ENCODE results near the gene RAD51B. TPM values are rescaled to one million over a fixed set of nuclear protein-coding genes. Genes with fewer than 3 reads are reported as not detected.

RAD51B gene
- total RNA-seq, 5 donors from 2014 or later (not counting 1 experiment from before 2014, with no cell fraction given), result 25.4 to 47.9 (median 30.0) TPM

GRCh38 chr14:67999290-67999689 is 179.7 kb downstream of the RAD51B start:
- Histone ChIP-seq H3K36me3 (ENCODE audit: control insufficient read depth in 2 of 2, extremely low read depth in 1 of 2, insufficient read depth in 1 of 2, low read length in 1 of 2) (no peaks in the 10 kb centered on the region), H3K27ac (ENCODE audit: low read length) (no peak overlapping the region), H3K9me3 (no peaks in the 10 kb centered on the region), H3K4me3 (ENCODE audit: control insufficient read depth in 1 of 2, extremely low read depth in 1 of 2, low read length in 1 of 2) (no peak overlapping the region), H3K27me3 (replicated peaks in 1 of 2; ENCODE audit: control insufficient read depth in 2 of 2, extremely low read depth in 1 of 2, insufficient read depth in 2 of 2, low read length in 1 of 2) (no peaks in the 10 kb centered on the region), H3K4me1 (ENCODE audit: control insufficient read depth in 1 of 2, extremely low read depth in 1 of 2, insufficient read depth in 2 of 2, low read length in 2 of 2) (no peaks in the 10 kb centered on the region)
- Mint-ChIP-seq H3K27me3 (no peaks in the 10 kb centered on the region), H3K27ac (no peak overlapping the region), H3K4me3 (no peak overlapping the region), H3K4me1 (no peaks in the 10 kb centered on the region), H3K9me3 (no peaks in the 10 kb centered on the region), H3K36me3 (peaks cover 2% of the 10 kb centered on the region)
- no CpG with 5 or more reads among the region's 1 CpG for WGBS (ENCODE audit: insufficient coverage)
- ChIA-PET CTCF (no interaction called here), POLR2A (no interaction called here)
- DNase-seq (no peak), ATAC-seq (replicated peaks in 1 of 4) (no peak)

GRCh38 chr14:67999705-68000384 is 180.3 kb downstream of the RAD51B start:
- no peaks in the 10 kb centered on the region for H3K27me3 ChIP-seq (replicated peaks in 1 of 2; ENCODE audit: control insufficient read depth in 2 of 2, extremely low read depth in 1 of 2, insufficient read depth in 2 of 2, low read length in 1 of 2)
- ChIA-PET POLR2A (no interaction called here), CTCF (no interaction called here)
- Mint-ChIP-seq H3K36me3 (no peaks in the 10 kb centered on the region), H3K4me1 (no peaks in the 10 kb centered on the region), H3K4me3 (no peak overlapping the region), H3K27me3 (no peaks in the 10 kb centered on the region), H3K27ac (no peak overlapping the region), H3K9me3 (no peaks in the 10 kb centered on the region)
- H3K4me3 ChIP-seq (ENCODE audit: control insufficient read depth in 1 of 2, extremely low read depth in 1 of 2, low read length in 1 of 2), result no peak overlapping the region
- H3K36me3 ChIP-seq (ENCODE audit: control insufficient read depth in 2 of 2, extremely low read depth in 1 of 2, insufficient read depth in 1 of 2, low read length in 1 of 2), result no peaks in the 10 kb centered on the region
- ATAC-seq (replicated peaks in 1 of 4) (no peak), DNase-seq (no peak)
- no CpG with 5 or more reads among the region's 5 CpGs for WGBS (ENCODE audit: insufficient coverage)
- no peaks in the 10 kb centered on the region for H3K4me1 ChIP-seq (ENCODE audit: control insufficient read depth in 1 of 2, extremely low read depth in 1 of 2, insufficient read depth in 2 of 2, low read length in 2 of 2)
- H3K27ac ChIP-seq (ENCODE audit: low read length), result no peak overlapping the region
- no peaks in the 10 kb centered on the region for H3K9me3 ChIP-seq

GRCh38 chr14:68000511-68000910 is 180.9 kb downstream of the RAD51B start:
- Histone ChIP-seq H3K4me3 (ENCODE audit: control insufficient read depth in 1 of 2, extremely low read depth in 1 of 2, low read length in 1 of 2) (no peak overlapping the region), H3K27ac (ENCODE audit: low read length) (no peak overlapping the region), H3K4me1 (ENCODE audit: control insufficient read depth in 1 of 2, extremely low read depth in 1 of 2, insufficient read depth in 2 of 2, low read length in 2 of 2) (no peaks in the 10 kb centered on the region), H3K27me3 (replicated peaks in 1 of 2; ENCODE audit: control insufficient read depth in 2 of 2, extremely low read depth in 1 of 2, insufficient read depth in 2 of 2, low read length in 1 of 2) (no peaks in the 10 kb centered on the region), H3K36me3 (ENCODE audit: control insufficient read depth in 2 of 2, extremely low read depth in 1 of 2, insufficient read depth in 1 of 2, low read length in 1 of 2) (no peaks in the 10 kb centered on the region), H3K9me3 (no peaks in the 10 kb centered on the region)
- H3K9me3 Mint-ChIP-seq, result no peaks in the 10 kb centered on the region
- H3K4me3 Mint-ChIP-seq, result no peak overlapping the region
- ATAC-seq (replicated peaks in 1 of 4) (no peak), DNase-seq (no peak)
- no peaks in the 10 kb centered on the region for H3K27me3 Mint-ChIP-seq
- WGBS (ENCODE audit: insufficient coverage), result 100% methylated on average over 1 of the region's 1 CpG
- CTCF ChIA-PET, result no interaction called here
- peaks cover under 1% of the 10 kb centered on the region for H3K36me3 Mint-ChIP-seq
- H3K4me1 Mint-ChIP-seq, result no peaks in the 10 kb centered on the region
- H3K27ac Mint-ChIP-seq, result no peak overlapping the region
- POLR2A ChIA-PET, result no interaction called here

GRCh38 chr14:68008491-68008890 is 188.9 kb downstream of the RAD51B start:
- WGBS (ENCODE audit: insufficient coverage), result no CpG with 5 or more reads among the region's 1 CpG

GRCh38 chr14:68011406-68012028 is 191.9 kb downstream of the RAD51B start:
- Mint-ChIP-seq H3K4me1 (no peaks in the 10 kb centered on the region), H3K36me3 (peaks cover 4% of the 10 kb centered on the region), H3K27me3 (no peaks in the 10 kb centered on the region), H3K4me3 (no peak overlapping the region), H3K9me3 (peaks cover 0 to 5% (median 0%) of the 10 kb centered on the region in 3 donors), H3K27ac (no peak overlapping the region)
- no peaks in the 10 kb centered on the region for H3K27me3 ChIP-seq (replicated peaks in 1 of 2; ENCODE audit: control insufficient read depth in 2 of 2, extremely low read depth in 1 of 2, insufficient read depth in 2 of 2, low read length in 1 of 2)
- H3K36me3 ChIP-seq (ENCODE audit: control insufficient read depth in 2 of 2, extremely low read depth in 1 of 2, insufficient read depth in 1 of 2, low read length in 1 of 2), result no peaks in the 10 kb centered on the region
- no peak for ATAC-seq (replicated peaks in 1 of 4)
- no peak for DNase-seq
- no peaks in the 10 kb centered on the region for H3K9me3 ChIP-seq
- ChIA-PET CTCF (no interaction called here), POLR2A (no interaction called here)
- no peak overlapping the region for H3K27ac ChIP-seq (ENCODE audit: low read length)
- no CpG with 5 or more reads among the region's 4 CpGs for WGBS (ENCODE audit: insufficient coverage)
- H3K4me1 ChIP-seq (ENCODE audit: control insufficient read depth in 1 of 2, extremely low read depth in 1 of 2, insufficient read depth in 2 of 2, low read length in 2 of 2), result no peaks in the 10 kb centered on the region
- H3K4me3 ChIP-seq (ENCODE audit: control insufficient read depth in 1 of 2, extremely low read depth in 1 of 2, low read length in 1 of 2), result no peak overlapping the region

More at GRCh38 chr14:68008491-68008890, 188.9 kb downstream of the RAD51B start:
- ChIA-PET POLR2A (no interaction called here), CTCF (no interaction called here)
- H3K27me3 Mint-ChIP-seq, result no peaks in the 10 kb centered on the region
- H3K4me3 ChIP-seq (ENCODE audit: control insufficient read depth in 1 of 2, extremely low read depth in 1 of 2, low read length in 1 of 2), result no peak overlapping the region
- no peaks in the 10 kb centered on the region for H3K36me3 ChIP-seq (ENCODE audit: control insufficient read depth in 2 of 2, extremely low read depth in 1 of 2, insufficient read depth in 1 of 2, low read length in 1 of 2)
- no peaks in the 10 kb centered on the region for H3K4me1 ChIP-seq (ENCODE audit: control insufficient read depth in 1 of 2, extremely low read depth in 1 of 2, insufficient read depth in 2 of 2, low read length in 2 of 2)
- H3K27ac ChIP-seq (ENCODE audit: low read length), result no peak overlapping the region
- H3K4me1 Mint-ChIP-seq, result no peaks in the 10 kb centered on the region
- no peak overlapping the region for H3K4me3 Mint-ChIP-seq
- H3K27me3 ChIP-seq (replicated peaks in 1 of 2; ENCODE audit: control insufficient read depth in 2 of 2, extremely low read depth in 1 of 2, insufficient read depth in 2 of 2, low read length in 1 of 2), result no peaks in the 10 kb centered on the region
- no peaks in the 10 kb centered on the region for H3K9me3 ChIP-seq
- ATAC-seq (replicated peaks in 1 of 4) (no peak), DNase-seq (no peak)
- H3K36me3 Mint-ChIP-seq, result peaks cover 3% of the 10 kb centered on the region
- no peak overlapping the region for H3K27ac Mint-ChIP-seq
- H3K9me3 Mint-ChIP-seq, result no peaks in the 10 kb centered on the region

GRCh38 chr14:68012871-68013270 is 193.3 kb downstream of the RAD51B start:
- Mint-ChIP-seq H3K9me3 (peaks cover 0 to 5% (median 0%) of the 10 kb centered on the region in 3 donors), H3K27me3 (no peaks in the 10 kb centered on the region), H3K27ac (no peak overlapping the region), H3K36me3 (peaks cover 4% of the 10 kb centered on the region), H3K4me3 (no peak overlapping the region), H3K4me1 (no peaks in the 10 kb centered on the region)
- no peak overlapping the region for H3K27ac ChIP-seq (ENCODE audit: low read length)
- no peak for DNase-seq
- no peaks in the 10 kb centered on the region for H3K27me3 ChIP-seq (replicated peaks in 1 of 2; ENCODE audit: control insufficient read depth in 2 of 2, extremely low read depth in 1 of 2, insufficient read depth in 2 of 2, low read length in 1 of 2)
- H3K4me3 ChIP-seq (ENCODE audit: control insufficient read depth in 1 of 2, extremely low read depth in 1 of 2, low read length in 1 of 2), result no peak overlapping the region
- ATAC-seq (replicated peaks in 1 of 4), result no peak
- no peaks in the 10 kb centered on the region for H3K9me3 ChIP-seq
- ChIA-PET CTCF (no interaction called here), POLR2A (no interaction called here)
- H3K36me3 ChIP-seq (ENCODE audit: control insufficient read depth in 2 of 2, extremely low read depth in 1 of 2, insufficient read depth in 1 of 2, low read length in 1 of 2), result no peaks in the 10 kb centered on the region
- WGBS (ENCODE audit: insufficient coverage), result no CpG with 5 or more reads among the region's 1 CpG
- H3K4me1 ChIP-seq (ENCODE audit: control insufficient read depth in 1 of 2, extremely low read depth in 1 of 2, insufficient read depth in 2 of 2, low read length in 2 of 2), result no peaks in the 10 kb centered on the region
